Esophagus muscularis mucosa (tissue), 4 donors: Measurements from ENCODE around the gene ACO2. TPM values are rescaled to one million over a fixed set of nuclear protein-coding genes. Genes with fewer than 3 reads are reported as not detected.
"Not testable (repeated sequence)": the region's sequence is repeated elsewhere in the genome, so short reads cannot be mapped to it uniquely, and the experiment has no call there.

Source experiments
- DNase-seq: peaks from one replicate; pipeline ENCODE4 v3.0.0-alpha.2; 2017; ENCODE audit errors: extremely low spot score
- H3K27ac ChIP-seq, 4 donors: fragments of 200-600 bp; sonication (generic); replicated peaks in 1 of 4; 1 replicate in 3 of 4; 2 replicates in 1 of 4; pipeline ENCODE4 v1.5.1; 2016 to 2019; ENCODE audit warnings: mild to moderate bottlenecking in 1 of 4
- H3K27me3 ChIP-seq, 4 donors: fragments of 200-600 bp; sonication (generic); one replicate each; pipeline versions ENCODE4 v1.5.1 to v1.6.0; 2016 to 2019
- H3K36me3 ChIP-seq, 4 donors: fragments of 200-600 bp; sonication (generic); one replicate each; pipeline ENCODE4 v1.5.1; 2016 to 2019
- H3K4me1 ChIP-seq, 4 donors: fragments of 200-600 bp; sonication (generic); one replicate each; pipeline ENCODE4 v1.5.1; 2016 to 2019
- H3K4me3 ChIP-seq, 4 donors: fragments of 200-600 bp; sonication (generic); 1 replicate in 2 of 4; 2 replicates in 2 of 4; pipeline ENCODE4 v1.5.1; 2016 to 2019; ENCODE audit warnings: mild to moderate bottlenecking in 4 of 4, moderate library complexity in 1 of 4
- H3K9me3 ChIP-seq, 4 donors: fragments of 200-600 bp; sonication (generic); 1 replicate in 3 of 4; 2 replicates in 1 of 4; pipeline ENCODE4 v1.5.1; 2016 to 2019
- CTCF ChIP-seq, 3 experiments: fragments of 200-600 bp in 2 of 3; fragments of 450-650 bp in 1 of 3; sonication (generic) in 2 of 3; IDR thresholded peaks; one replicate each; pipeline ENCODE4 v1.5.1; 2017 to 2019; ENCODE audit warnings: antibody characterized with exemption in 3 of 3, mild to moderate bottlenecking in 2 of 3, moderate library complexity in 1 of 3
- EP300 ChIP-seq: sonication (generic); formaldehyde crosslinking; IDR thresholded peaks from one replicate; pipeline ENCODE4 v1.6.1; 2017; ENCODE audit warnings: antibody characterized with exemption
- POLR2A ChIP-seq: fragments of 450-650 bp; IDR thresholded peaks from one replicate; pipeline ENCODE4 v1.6.1; 2017; ENCODE audit warnings: antibody characterized with exemption, moderate library complexity, mild to moderate bottlenecking, low read depth
- POLR2AphosphoS5 ChIP-seq, 2 donors: sonication (generic); formaldehyde crosslinking; IDR thresholded peaks; one replicate each; pipeline ENCODE4 v1.6.1; 2017; ENCODE audit warnings: antibody characterized with exemption in 2 of 2
- WGBS: methylation state at CpG from one replicate; pipeline ENCODE4 v1.1.5; 2018; 5-methylcytosine and 5-hydroxymethylcytosine counted together
- intact Hi-C: fragments of 100-400 bp; cut with DNase I; formaldehyde crosslinking; loops from one replicate; pipeline ENCODE4 v1.15.1; 2023
- total RNA-seq, 4 donors: library from RNA; depleted of rRNA; stranded (reverse); fragments of >200 nt; gene quantifications; one replicate each; pipeline versions ENCODE4 v1.1.0 to v1.2.1, GENCODE V29; 2016

ACO2 gene
- total RNA-seq, 4 donors from 2014 or later: 141 to 214 (median 166) TPM

- TF ChIP-seq POLR2AphosphoS5 (IDR thresholded peaks at IDR 0.05) (peak; percentile 100), POLR2A (peak; percentile 99), EP300 (no peak)
- Histone ChIP-seq H3K4me1 (peaks cover 28 to 32% (median 31%) of the 10 kb centered on the region in 4 donors), H3K9me3 (no peaks in the 10 kb centered on the region), H3K4me3 (peak within 1 kb of the TSS; percentile 88 to 100 (median 98)), H3K36me3 (peaks cover 0 to 14% (median 7%) of the 10 kb centered on the region in 4 donors), H3K27me3 (peaks cover 0 to 5% (median 0%) of the 10 kb centered on the region in 4 donors), H3K27ac (peak within 1 kb of the TSS; percentile 99 to 100 (median 100))
- DNase-seq: peak; percentile 98
- 0% methylated on average over 37 of the region's 85 CpGs for WGBS
- intact Hi-C loops: no loop called here
Measured at GRCh38 chr22:41446639-41447434, 22.1 kb upstream of the ACO2 start, which contains the start of gene TOB2. TOB2 (minus strand) TSS chr22:41446801; CDS start chr22:41437345, 9,456 bp downstream.

GRCh38 chr22:41447435-41448188 lies 21.3 kb upstream of the ACO2 start:
- H3K4me1 ChIP-seq: peaks cover 21 to 24% (median 23%) of the 10 kb centered on the region in 4 donors
- no peaks in the 10 kb centered on the region for H3K9me3 ChIP-seq
- DNase-seq: no peak
- peak overlapping the region; percentile 88 to 100 (median 98) for H3K4me3 ChIP-seq
- intact Hi-C loops: no loop called here
- TF ChIP-seq POLR2AphosphoS5 (IDR thresholded peaks at IDR 0.05) (peak in 1 of 2 donors; percentile 52), POLR2A (no peak)
- peak overlapping the region; percentile 99 to 100 (median 100) for H3K27ac ChIP-seq
- 0% methylated on average over 30 of the region's 63 CpGs for WGBS
- peaks cover 0 to 8% (median 7%) of the 10 kb centered on the region in 4 donors for H3K36me3 ChIP-seq
- H3K27me3 ChIP-seq: peaks cover 0 to 5% (median 0%) of the 10 kb centered on the region in 4 donors

GRCh38 chr22:41448189-41448808 lies 20.6 kb upstream of the ACO2 start:
- Histone ChIP-seq H3K27ac (peak overlapping the region; percentile 99 to 100 (median 100)), H3K4me1 (peaks cover 14 to 17% (median 16%) of the 10 kb centered on the region in 4 donors), H3K36me3 (peaks cover 0 to 1% (median under 1%) of the 10 kb centered on the region in 4 donors), H3K27me3 (peaks cover 0 to 5% (median 0%) of the 10 kb centered on the region in 4 donors), H3K4me3 (peak overlapping the region; percentile 88 to 100 (median 98)), H3K9me3 (no peaks in the 10 kb centered on the region)
- peak; percentile 96 to 97 for TF ChIP-seq POLR2AphosphoS5 (IDR thresholded peaks at IDR 0.05)
- TF ChIP-seq EP300: peak; percentile 86
- TF ChIP-seq POLR2A: peak; percentile 92
- TF ChIP-seq CTCF (IDR thresholded peaks at IDR 0.05): no peak
- under 1% methylated on average over 24 of the region's 28 CpGs for WGBS
- intact Hi-C loops: no loop called here
- DNase-seq: peak; percentile 98

GRCh38 chr22:41458161-41458728 lies 10.7 kb upstream of the ACO2 start:
- no peak for DNase-seq
- Histone ChIP-seq H3K9me3 (no peaks in the 10 kb centered on the region), H3K27ac (no peak overlapping the region), H3K27me3 (no peaks in the 10 kb centered on the region), H3K36me3 (peaks cover 27 to 64% (median 52%) of the 10 kb centered on the region in 4 donors), H3K4me3 (no peak overlapping the region), H3K4me1 (peaks cover 0 to 9% (median 3%) of the 10 kb centered on the region in 4 donors)
- TF ChIP-seq CTCF (IDR thresholded peaks at IDR 0.05): no peak
- no peak for TF ChIP-seq POLR2A
- TF ChIP-seq POLR2AphosphoS5 (IDR thresholded peaks at IDR 0.05): no peak
- no peak for TF ChIP-seq EP300
- 82% methylated on average over 7 of the region's 7 CpGs for WGBS
- intact Hi-C loops: no loop called here

- no peak for DNase-seq
- Histone ChIP-seq H3K27me3 (no peaks in the 10 kb centered on the region), H3K4me1 (peaks cover 0 to 9% (median 3%) of the 10 kb centered on the region in 4 donors), H3K4me3 (no peak overlapping the region), H3K36me3 (peaks cover 36 to 76% (median 62%) of the 10 kb centered on the region in 4 donors), H3K27ac (peak overlapping the region in 2 of 4 donors; percentile 12 to 35), H3K9me3 (no peaks in the 10 kb centered on the region)
- 35% methylated on average over 1 of the region's 1 CpG for WGBS
- intact Hi-C loops: no loop called here
- TF ChIP-seq POLR2A (no peak), POLR2AphosphoS5 (IDR thresholded peaks at IDR 0.05) (no peak), EP300 (no peak), CTCF (IDR thresholded peaks at IDR 0.05) (no peak)
Measured at GRCh38 chr22:41459431-41459830, 9.5 kb upstream of the ACO2 start.

- H3K4me1 ChIP-seq, H3K27me3 ChIP-seq, H3K4me3 ChIP-seq, H3K9me3 ChIP-seq, DNase-seq, intact Hi-C loops: not testable (repeated sequence)
- Histone ChIP-seq H3K36me3 (peaks cover 43 to 82% (median 68%) of the 10 kb centered on the region in 4 donors), H3K27ac (peak overlapping the region in 2 of 4 donors; percentile 12 to 35)
- WGBS: 81% methylated on average over 5 of the region's 5 CpGs
Measured at GRCh38 chr22:41460071-41460470, 8.8 kb upstream of the ACO2 start.
